Measurements from ENCODE around the gene TREX2.

- no peak for TF ChIP-seq CTCF (IDR thresholded peaks at IDR 0.05)
- TF ChIP-seq POLR2A (IDR thresholded peaks at IDR 0.05): no peak
These were observed 24.0 kb downstream of the TREX2 start for GRCh38 chrX:153421856-153422255.
